Psoas muscle (tissue), 8 donors: ENCODE measurements around the gene RAB11B. TPM values are rescaled to one million over a fixed set of nuclear protein-coding genes. Genes with fewer than 3 reads are reported as not detected.
"Not testable (repeated sequence)": the region's sequence is repeated elsewhere in the genome, so short reads cannot be mapped to it uniquely, and the experiment has no call there.

Source experiments
- ATAC-seq, 4 donors: fragments of 200-7000 bp; cut with Tn5 transposase; one replicate each; pipeline ENCODE4 v1.9.1; 2020; ENCODE audit warnings: moderate library complexity in 3 of 4, mild to moderate bottlenecking in 2 of 4
- DNase-seq, 2 donors: peaks; one replicate each; pipeline ENCODE4 v3.0.0-alpha.2; 2020
- H3K27ac ChIP-seq: fragments of 200-600 bp; one replicate; pipeline ENCODE4 v1.8.0; 2022
- H3K27me3 ChIP-seq, 3 donors: fragments of 200-600 bp in 1 of 3; one replicate each; pipeline versions ENCODE4 v1.6.1 to v1.8.0; 2013 to 2022; ENCODE audit warnings: low read length in 2 of 3, mild to moderate bottlenecking in 2 of 3, moderate library complexity in 1 of 3; ENCODE audit not compliant: insufficient read depth in 3 of 3
- H3K36me3 ChIP-seq, 2 donors: fragments of 200-600 bp in 1 of 2; one replicate each; pipeline versions ENCODE4 v1.6.1 to v1.8.0; 2013 to 2022; ENCODE audit warnings: low read depth in 1 of 2, mild to moderate bottlenecking in 1 of 2, moderate library complexity in 1 of 2; ENCODE audit not compliant: insufficient read depth in 1 of 2
- H3K4me1 ChIP-seq: fragments of 200-600 bp; one replicate; pipeline ENCODE4 v1.8.0; 2022
- H3K4me3 ChIP-seq: fragments of 200-600 bp; one replicate; pipeline ENCODE4 v1.8.0; 2022; ENCODE audit warnings: mild to moderate bottlenecking
- H3K9me3 ChIP-seq: fragments of 200-600 bp; one replicate; pipeline ENCODE4 v1.8.0; 2022
- CTCF ChIP-seq: fragments of 200-600 bp; IDR thresholded peaks from one replicate; pipeline ENCODE4 v1.8.0; 2022; ENCODE audit warnings: antibody characterized with exemption
- WGBS, 3 donors: extraction: QIAGEN DNeasy Blood & Tissue Kit; methylation state at CpG; one replicate each; pipeline versions ENCODE4 v1.1.6 to v1.1.7; 2013; 5-methylcytosine and 5-hydroxymethylcytosine counted together
- intact Hi-C, 2 donors: fragments of 100-400 bp; cut with DNase I; formaldehyde crosslinking; loops; one replicate each; pipeline versions ENCODE4 v1.11.0 to v1.14.2; 2022
- polyA plus RNA-seq, 3 donors: library from polyadenylated mRNA; stranded (reverse); fragments of 200-250 nt; gene quantifications; one replicate each; pipeline ENCODE4 v1.2.3, GENCODE V29; 2013
- total RNA-seq, 4 donors: library from RNA; stranded (reverse); fragmentation: NEBNext Ultra II Directional in 2 of 4; extraction: Animal tissue kit (Norgen Biotek cat#: 25700) in 2 of 4; gene quantifications; one replicate each; pipeline versions ENCODE4 v1.2.1 to v1.2.4, GENCODE V29; 2021 to 2023
- donor health status: healthy with polysubstance abuse.
- donor health status: DM: no; HTN: no; CAD: no; lungs with moderate emphysema.
- donor health status: Bipolar disorder and iron deficiency.
- donor health status: healthy.
- donor health status: DM: yes; HTN: yes; CAD: no.
- donor health status: DM: no; HTN: no; CAD: no.
- donor health status: DM: no; HTN: no; CAD: no.
- donor health status: DM: yes; HTN: yes; CAD: no.

RAB11B gene
- total and polyA plus RNA-seq, 7 donors, result 43.9 to 130 (median 77.1) TPM

GRCh38 chr19:8377598-8377997 is 12.6 kb upstream of the RAB11B start:
- Histone ChIP-seq H3K4me1 (peaks cover 4% of the 10 kb centered on the region), H3K27ac (no peak overlapping the region), H3K9me3 (no peaks in the 10 kb centered on the region), H3K27me3 (no peaks in the 10 kb centered on the region), H3K36me3 (peaks cover 2 to 21% of the 10 kb centered on the region in 2 donors), H3K4me3 (no peak overlapping the region)
- ATAC-seq (peak in 3 of 4 donors; percentile 16 to 34 (median 22)), DNase-seq (peak in 1 of 2 donors; percentile 30)
- intact Hi-C loops, result no loop called here
- 56 to 75% (median 67%) methylated on average over 1 of the region's 1 CpG for WGBS, 3 donors
- no peak for TF ChIP-seq CTCF

GRCh38 chr19:8379156-8379891 is 10.8 kb upstream of the RAB11B start:
- H3K4me3 ChIP-seq, H3K4me1 ChIP-seq, intact Hi-C loops, DNase-seq, H3K9me3 ChIP-seq, H3K27me3 ChIP-seq, H3K27ac ChIP-seq, H3K36me3 ChIP-seq, ATAC-seq: not testable (repeated sequence)
- 92 to 94% (median 93%) methylated on average over 13 of the region's 13 CpGs for WGBS, 3 donors

- H3K27me3 ChIP-seq, result not testable (repeated sequence)
These were observed 5.6 kb upstream of the RAB11B start for GRCh38 chr19:8384569-8384968.

GRCh38 chr19:8385103-8385502 is 5.1 kb upstream of the RAB11B start:
- Histone ChIP-seq H3K4me1 (peaks cover 11% of the 10 kb centered on the region), H3K27ac (peak overlapping the region; percentile 34)
- H3K9me3 ChIP-seq, ATAC-seq, DNase-seq, H3K36me3 ChIP-seq, H3K4me3 ChIP-seq, intact Hi-C loops, H3K27me3 ChIP-seq: not testable (repeated sequence)
- 73 to 79% (median 74%) methylated on average over 2 of the region's 2 CpGs for WGBS, 3 donors

More at GRCh38 chr19:8384569-8384968, 5.6 kb upstream of the RAB11B start:
- H3K4me3 ChIP-seq, H3K36me3 ChIP-seq, intact Hi-C loops, DNase-seq, H3K9me3 ChIP-seq, ATAC-seq: not testable (repeated sequence)
- peak overlapping the region; percentile 34 for H3K27ac ChIP-seq
- 82 to 96% (median 93%) methylated on average over 4 of the region's 4 CpGs for WGBS, 3 donors
- peaks cover 11% of the 10 kb centered on the region for H3K4me1 ChIP-seq

GRCh38 chr19:8385566-8385965 is 4.6 kb upstream of the RAB11B start:
- Histone ChIP-seq H3K4me1 (peaks cover 11% of the 10 kb centered on the region), H3K27ac (peak overlapping the region; percentile 12)
- DNase-seq, ATAC-seq, H3K9me3 ChIP-seq, H3K4me3 ChIP-seq, H3K27me3 ChIP-seq, intact Hi-C loops, H3K36me3 ChIP-seq: not testable (repeated sequence)
- WGBS, 3 donors, result 90 to 91% (median 91%) methylated on average over 3 of the region's 3 CpGs

- 80 to 87% (median 87%) methylated on average over 9 of the region's 9 CpGs for WGBS, 3 donors
- H3K9me3 ChIP-seq, result not testable (repeated sequence)
These were observed 3.7 kb upstream of the RAB11B start for GRCh38 chr19:8386419-8386818.

GRCh38 chr19:8386990-8387389 is 3.2 kb upstream of the RAB11B start:
- intact Hi-C loops, result no loop called here
- Histone ChIP-seq H3K4me3 (no peak overlapping the region), H3K36me3 (no peaks in the 10 kb centered on the region), H3K4me1 (peaks cover 23% of the 10 kb centered on the region), H3K27me3 (no peaks in the 10 kb centered on the region), H3K27ac (no peak overlapping the region), H3K9me3 (no peaks in the 10 kb centered on the region)
- no peak for ATAC-seq
- no peak for TF ChIP-seq CTCF
- DNase-seq, result no peak
- whole genome bisulfite sequencing, 3 donors, result 75 to 94% (median 86%) methylated on average over 4 of the region's 4 CpGs

More at GRCh38 chr19:8386419-8386818, 3.7 kb upstream of the RAB11B start:
- ATAC-seq, H3K27ac ChIP-seq, DNase-seq, H3K4me3 ChIP-seq, H3K27me3 ChIP-seq, H3K36me3 ChIP-seq, intact Hi-C loops: not testable (repeated sequence)
- H3K4me1 ChIP-seq, result peaks cover 17% of the 10 kb centered on the region
